Measurements from ENCODE around the gene WASF2. TPM values are rescaled to one million over a fixed set of nuclear protein-coding genes. Genes with fewer than 3 reads are reported as not detected.

The WASF2 gene
- total RNA-seq, 1 experiment from 2014 or later = 65.9 TPM

DNA sequence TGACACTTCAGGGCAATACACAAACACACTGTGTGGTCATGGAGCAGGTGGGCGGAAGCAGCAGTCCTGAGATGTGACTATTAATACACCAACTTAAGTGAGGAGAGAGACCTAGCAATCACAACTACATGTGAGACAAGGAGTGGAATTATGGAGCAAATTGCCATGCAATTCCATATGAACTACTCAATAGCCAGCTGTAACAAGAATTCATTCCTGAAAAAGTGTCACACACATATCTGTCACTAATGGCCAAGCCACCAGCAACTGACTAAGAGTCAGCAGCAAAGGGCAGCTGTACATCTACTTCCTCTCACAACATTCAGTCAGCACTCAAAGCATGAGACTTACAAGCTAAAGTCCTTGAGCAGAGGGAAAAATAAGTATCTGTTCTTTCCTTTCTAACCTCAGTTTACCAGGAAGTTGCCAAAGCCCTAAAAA is 51.3 kb downstream of the WASF2 start:
- Histone ChIP-seq H3K27ac (ENCODE audit: insufficient read length, low read depth, low read length) (no peak overlapping the region), H3K79me2 (ENCODE audit: insufficient read depth, low read length) (peaks cover 4% of the 10 kb centered on the region; the same call in 1 of the 2 replicates)

More for the DNA sequence above, 51.3 kb downstream of the WASF2 start:
- H4K91ac ChIP-seq (ENCODE audit: insufficient read length, low read depth, low read length) = no peak overlapping the region
- no peaks in the 10 kb centered on the region for H3K27me3 ChIP-seq (ENCODE audit: insufficient read depth, low read length)
- H3K14ac ChIP-seq (ENCODE audit: insufficient read depth, low read length) = no peak overlapping the region
- H4K5ac ChIP-seq (ENCODE audit: insufficient read length, low read depth, low read length) = no peak overlapping the region
- no peak overlapping the region for H3K4me2 ChIP-seq (ENCODE audit: insufficient read depth, insufficient read length, low read length)
- no peaks in the 10 kb centered on the region for H3K9me3 Mint-ChIP-seq
- H3K36me3 Mint-ChIP-seq (ENCODE audit: insufficient read depth in 1 of 3, low read depth in 3 of 3) = no peaks in the 10 kb centered on the region; a peak in 3 of 7 replicates
- H3K27me3 Mint-ChIP-seq (ENCODE audit: low read depth) = no peaks in the 10 kb centered on the region
- no peaks in the 10 kb centered on the region for H4K20me1 ChIP-seq (ENCODE audit: control insufficient read depth, insufficient read depth, insufficient read length)
- H3K27ac Mint-ChIP-seq = 0 out of 7 replicates have a peak overlapping the region, but pooled peaks of 1 of the 3 experiments have one; percentile 4
- H3K4me1 ChIP-seq (ENCODE audit: insufficient read depth, low read length) = no peaks in the 10 kb centered on the region; the same call in 1 of the 2 replicates
- no peak overlapping the region for H3K4ac ChIP-seq (ENCODE audit: low read depth, low read length)
- no peak overlapping the region for H2AFZ ChIP-seq (ENCODE audit: low read length)
- TF ChIP-seq CTCF (conservative IDR thresholded peaks at IDR 0.05) = no peak
- H3K23ac ChIP-seq (ENCODE audit: insufficient read length, low read depth, low read length) = no peak overlapping the region
- H4K8ac ChIP-seq (replicated peaks; ENCODE audit: insufficient read length, low read depth, low read length) = no peak overlapping the region
- H2BK5ac ChIP-seq (ENCODE audit: insufficient read length, low read length) = no peak overlapping the region
- no peak for DNase-seq
- H3K4me3 Mint-ChIP-seq = no peak overlapping the region
- H2BK15ac ChIP-seq (ENCODE audit: low read depth, low read length) = no peak overlapping the region
- H3K4me1 Mint-ChIP-seq = peaks cover 28 to 29% of the 10 kb centered on the region in 2 experiments
- H3K18ac ChIP-seq (ENCODE audit: insufficient read length, low read depth, low read length) = no peak overlapping the region
- no peak overlapping the region for H2BK12ac ChIP-seq (ENCODE audit: insufficient read length, low read depth, low read length)
- H2BK120ac ChIP-seq (ENCODE audit: low read depth, low read length, poor library complexity, severe bottlenecking) = no peak overlapping the region
- H3K23me2 ChIP-seq (ENCODE audit: insufficient read length, low read depth, low read length, poor library complexity, severe bottlenecking) = no peaks in the 10 kb centered on the region
- peaks cover 3% of the 10 kb centered on the region for H3K79me1 ChIP-seq (ENCODE audit: insufficient read depth, low read depth, low read length, poor library complexity, severe bottlenecking)
- no peak overlapping the region for H3K56ac ChIP-seq (ENCODE audit: insufficient read length, low read depth, low read length)
- no peak overlapping the region for H3K9ac ChIP-seq (ENCODE audit: extremely low read depth, insufficient read length, low read length)
- H2BK20ac ChIP-seq (ENCODE audit: low read depth, low read length, poor library complexity, severe bottlenecking) = no peak overlapping the region
- no peak overlapping the region for H2AK5ac ChIP-seq (ENCODE audit: insufficient read length, low read length)
- WGBS (ENCODE audit: extremely low coverage, insufficient read length, low lambda C conversion rate) = no CpG with 5 or more reads among the region's 1 CpG
- no peak overlapping the region for H3T11ph ChIP-seq (ENCODE audit: low read length)
- H3K9me3 ChIP-seq (ENCODE audit: control insufficient read depth, low read depth, low read length) = no peaks in the 10 kb centered on the region
